ENCODE measurements around the gene GSTT4. TPM values are rescaled to one million over a fixed set of nuclear protein-coding genes. Genes with fewer than 3 reads are reported as not detected.
"Not testable (repeated sequence)": the region's sequence is repeated elsewhere in the genome, so short reads cannot be mapped to it uniquely, and the experiment has no call there.

GSTT4 gene
- total RNA-seq, 2 experiments from 2014 or later, result not detected

- H3K36me3 Mint-ChIP-seq (ENCODE audit: low read depth), result no peaks in the 10 kb centered on the region
- H3K4me3 Mint-ChIP-seq, result no peak overlapping the region
- H3K4me1 Mint-ChIP-seq, result no peaks in the 10 kb centered on the region
- ChIA-PET POLR2A (no interaction called here), CTCF (no interaction called here)
- no peaks in the 10 kb centered on the region for H3K9me3 Mint-ChIP-seq (ENCODE audit: low read depth)
- DNase-seq (peak; percentile 70), ATAC-seq (peak; percentile 84)
- intact Hi-C loops (cut with DNase I, micrococcal nuclease), result no loop called here
- peaks cover 2% of the 10 kb centered on the region for H3K27me3 Mint-ChIP-seq
- peak overlapping the region; percentile 39 for H3K27ac Mint-ChIP-seq
These were observed 20.8 kb downstream of the GSTT4 start for GRCh38 chr22:23984430-23984829.

GRCh38 chr22:23980567-23980966 is 24.7 kb downstream of the GSTT4 start:
- H3K4me3 Mint-ChIP-seq; POLR2A ChIA-PET; CTCF ChIA-PET; ATAC-seq; H3K4me1 Mint-ChIP-seq; H3K27me3 Mint-ChIP-seq; H3K27ac Mint-ChIP-seq; H3K36me3 Mint-ChIP-seq (ENCODE audit: low read depth); H3K9me3 Mint-ChIP-seq (ENCODE audit: low read depth); intact Hi-C loops (cut with DNase I, micrococcal nuclease); DNase-seq: not testable (repeated sequence)

- POLR2A ChIA-PET; intact Hi-C loops (cut with DNase I, micrococcal nuclease); H3K9me3 Mint-ChIP-seq (ENCODE audit: low read depth); CTCF ChIA-PET; H3K4me3 Mint-ChIP-seq; ATAC-seq; H3K36me3 Mint-ChIP-seq (ENCODE audit: low read depth); DNase-seq; H3K27ac Mint-ChIP-seq; H3K4me1 Mint-ChIP-seq; H3K27me3 Mint-ChIP-seq: not testable (repeated sequence)
These were observed 25.6 kb downstream of the GSTT4 start, which contains the start of gene GSTT2 for GRCh38 chr22:23979557-23980240. GSTT2 (plus strand) TSS chr22:23980134.

- H3K4me1 Mint-ChIP-seq; H3K36me3 Mint-ChIP-seq (ENCODE audit: low read depth); DNase-seq; H3K27me3 Mint-ChIP-seq; POLR2A ChIA-PET; H3K27ac Mint-ChIP-seq; intact Hi-C loops (cut with DNase I, micrococcal nuclease); H3K9me3 Mint-ChIP-seq (ENCODE audit: low read depth); ATAC-seq; CTCF ChIA-PET; H3K4me3 Mint-ChIP-seq: not testable (repeated sequence)
These were observed 27.9 kb downstream of the GSTT4 start for GRCh38 chr22:23977304-23977703.

- DNase-seq (peak; percentile 6), ATAC-seq (peak; percentile 31)
- CTCF ChIA-PET; H3K9me3 Mint-ChIP-seq (ENCODE audit: low read depth); H3K4me3 Mint-ChIP-seq; H3K27me3 Mint-ChIP-seq; H3K27ac Mint-ChIP-seq; POLR2A ChIA-PET: not testable (repeated sequence)
- peaks cover 19% of the 10 kb centered on the region for H3K36me3 Mint-ChIP-seq (ENCODE audit: low read depth)
- intact Hi-C loops (cut with DNase I, micrococcal nuclease), result loop anchor here (5.0 kb wide), 2 partner anchors 32 to 43 kb away; partner anchors contain the start of gene GSTT4 (in 1 of the 2)
- peaks cover 13% of the 10 kb centered on the region for H3K4me1 Mint-ChIP-seq
These were observed 30.4 kb downstream of the GSTT4 start for GRCh38 chr22:23974836-23975352.

DNA sequence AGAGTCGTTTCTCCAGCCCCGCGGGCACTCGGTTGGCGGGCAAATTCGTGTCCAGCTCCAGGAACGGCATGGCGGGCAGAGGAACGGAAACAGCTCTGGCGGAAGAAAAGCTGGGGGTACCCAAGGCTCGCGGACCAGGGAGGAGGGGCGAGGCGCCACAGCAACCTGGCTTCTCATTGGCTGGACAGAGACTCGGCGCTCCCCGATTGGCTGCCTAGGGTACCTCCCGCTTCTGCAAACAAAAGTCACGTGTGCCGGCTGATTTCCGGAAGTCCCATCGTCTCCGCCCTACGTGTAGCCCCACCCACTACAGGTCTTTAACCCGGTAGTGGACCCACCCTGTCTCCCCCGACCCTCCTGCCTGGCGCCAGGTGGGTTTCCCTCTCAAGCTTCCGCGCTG is 30.9 kb downstream of the GSTT4 start, which contains the start of gene DDT:
DDT (minus strand) TSS at position 97 of the 400 bp plus-strand sequence; CDS start at position 70, 27 bp downstream.
- peaks cover 15% of the 10 kb centered on the region for H3K4me1 Mint-ChIP-seq
- peak; percentile 99 for ATAC-seq
- H3K27ac Mint-ChIP-seq; H3K9me3 Mint-ChIP-seq (ENCODE audit: low read depth); CTCF ChIA-PET; H3K27me3 Mint-ChIP-seq; DNase-seq; POLR2A ChIA-PET; H3K4me3 Mint-ChIP-seq: not testable (repeated sequence)
- intact Hi-C loops (cut with DNase I, micrococcal nuclease), result loop anchor here (5.0 kb wide), 2 partner anchors 33 to 42 kb away; partner anchors contain the start of gene GSTT4 (in 1 of the 2)
- H3K36me3 Mint-ChIP-seq (ENCODE audit: low read depth), result peaks cover 21% of the 10 kb centered on the region

- H3K27me3 Mint-ChIP-seq; POLR2A ChIA-PET; H3K27ac Mint-ChIP-seq; ATAC-seq; CTCF ChIA-PET; DNase-seq; H3K9me3 Mint-ChIP-seq (ENCODE audit: low read depth): not testable (repeated sequence)
- Mint-ChIP-seq H3K36me3 (ENCODE audit: low read depth) (peaks cover 21% of the 10 kb centered on the region), H3K4me1 (peaks cover 19% of the 10 kb centered on the region), H3K4me3 (peak overlapping the region; percentile 38)
- intact Hi-C loops (cut with DNase I, micrococcal nuclease), result loop anchor here (5.0 kb wide), 2 partner anchors 35 to 40 kb away; partner anchors contain the start of gene GSTT4 (in 1 of the 2)
These were observed 33.3 kb downstream of the GSTT4 start for GRCh38 chr22:23971927-23972326.

DNA sequence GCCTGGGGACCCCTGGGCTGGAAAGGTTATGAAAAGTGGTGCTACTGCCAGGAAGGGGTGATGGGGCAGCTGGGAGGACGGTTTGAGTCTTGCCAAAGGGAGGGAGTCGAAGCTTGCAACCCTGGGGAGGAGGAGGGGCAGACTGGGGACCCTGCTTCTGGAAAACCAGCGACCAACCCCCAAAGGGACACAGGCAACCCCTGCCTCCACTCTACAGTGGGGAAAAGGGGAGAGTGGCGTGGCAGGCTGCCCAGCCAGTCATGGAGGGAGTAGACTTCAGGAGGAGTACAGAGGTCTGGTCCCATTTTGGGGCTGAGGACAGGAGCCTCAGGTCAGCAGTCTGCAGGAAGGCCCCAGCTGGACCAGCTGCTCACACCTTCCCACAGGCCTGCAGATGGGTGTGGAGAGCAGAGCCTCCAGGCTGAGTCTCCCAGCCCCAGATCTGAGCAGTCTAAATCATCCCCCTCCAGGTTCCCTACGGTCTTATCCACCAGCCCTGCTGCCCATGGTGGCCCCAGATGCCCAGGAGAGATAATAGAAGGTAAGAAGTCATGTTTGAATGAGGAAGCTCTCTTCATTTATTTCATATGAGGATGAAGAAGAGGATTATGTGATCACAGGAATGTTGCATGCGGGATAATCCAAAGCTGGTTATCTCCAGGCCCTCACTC is 34.3 kb downstream of the GSTT4 start:
- intact Hi-C loops (cut with DNase I, micrococcal nuclease), result loop anchor here (5.0 kb wide), 2 partner anchors 36 to 39 kb away; partner anchors contain the start of gene GSTT4 (in 1 of the 2)
- Mint-ChIP-seq H3K27ac (peak overlapping the region; percentile 51), H3K9me3 (ENCODE audit: low read depth) (no peaks in the 10 kb centered on the region), H3K27me3 (no peaks in the 10 kb centered on the region), H3K4me1 (peaks cover 19% of the 10 kb centered on the region), H3K4me3 (no peak overlapping the region), H3K36me3 (ENCODE audit: low read depth) (peaks cover 21% of the 10 kb centered on the region)
- POLR2A ChIA-PET, result no interaction called here
- DNase-seq (no peak), ATAC-seq (no peak)
- CTCF ChIA-PET, result interaction anchor here (0.7 kb wide), 1 partner anchor 121 kb away, joined by 3 read pairs; no protein-coding TSS in a partner anchor

DNA sequence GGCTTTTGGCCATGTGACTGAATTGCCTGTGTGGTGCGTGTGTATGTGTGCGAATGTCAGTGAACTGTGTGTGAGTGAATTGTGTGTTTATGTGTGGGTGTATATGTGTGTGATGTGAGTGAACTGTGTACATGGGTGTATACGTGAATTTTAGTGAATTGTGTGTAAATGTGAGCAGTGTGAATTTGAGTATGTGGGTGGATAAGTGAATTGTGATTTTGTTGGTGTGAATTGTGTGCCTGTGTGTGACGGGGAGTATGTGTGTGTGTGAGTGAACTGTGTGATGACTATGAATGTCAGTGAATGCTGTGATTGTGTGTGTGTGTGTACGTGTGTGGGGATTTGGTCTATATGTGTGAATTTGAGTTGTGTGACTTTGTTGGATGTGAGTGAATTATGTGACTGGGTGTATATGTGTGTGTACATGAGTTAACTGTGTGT is 35.0 kb downstream of the GSTT4 start:
- Mint-ChIP-seq H3K27me3 (no peaks in the 10 kb centered on the region), H3K9me3 (ENCODE audit: low read depth) (no peaks in the 10 kb centered on the region), H3K4me1 (peaks cover 19% of the 10 kb centered on the region), H3K36me3 (ENCODE audit: low read depth) (peaks cover 21% of the 10 kb centered on the region), H3K4me3 (peak overlapping the region; percentile 1), H3K27ac (peak overlapping the region; percentile 4)
- POLR2A ChIA-PET, result no interaction called here
- CTCF ChIA-PET, result no interaction called here
- intact Hi-C loops (cut with DNase I, micrococcal nuclease), result loop anchor here (5.0 kb wide), 2 partner anchors 37 to 38 kb away; partner anchors contain the start of gene GSTT4 (in 1 of the 2)
- ATAC-seq, result no peak
- DNase-seq, result no peak

DNA sequence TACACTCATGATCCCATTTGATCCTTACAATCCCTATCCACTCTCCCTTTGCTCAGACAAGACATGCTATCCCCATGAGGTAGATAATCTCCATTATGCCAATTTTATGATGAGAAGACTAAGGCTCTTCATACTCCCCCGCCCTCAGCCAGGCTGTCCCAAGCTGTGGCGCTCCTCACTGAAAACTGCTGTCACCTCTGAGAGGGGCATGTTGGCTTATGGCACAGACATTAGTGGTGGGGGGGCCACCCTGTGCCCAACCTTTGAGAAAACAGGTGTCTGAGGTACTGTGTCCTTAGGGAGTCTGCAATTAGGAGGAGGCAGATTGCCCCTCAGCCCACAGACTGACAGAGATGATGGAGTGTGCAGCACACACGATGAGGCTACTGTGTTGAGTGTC is 36.2 kb downstream of the GSTT4 start:
- H3K4me1 Mint-ChIP-seq, result peaks cover 19% of the 10 kb centered on the region
- DNase-seq (no peak), ATAC-seq (no peak)
- peak overlapping the region; percentile 10 for H3K4me3 Mint-ChIP-seq
- POLR2A ChIA-PET, result no interaction called here
- H3K27ac Mint-ChIP-seq, result no peak overlapping the region
- CTCF ChIA-PET, result no interaction called here
- peaks cover 21% of the 10 kb centered on the region for H3K36me3 Mint-ChIP-seq (ENCODE audit: low read depth)
- H3K9me3 Mint-ChIP-seq (ENCODE audit: low read depth), result no peaks in the 10 kb centered on the region
- no peaks in the 10 kb centered on the region for H3K27me3 Mint-ChIP-seq
- intact Hi-C loops (cut with DNase I, micrococcal nuclease), result no loop called here

GRCh38 chr22:23966568-23966967 is 38.7 kb downstream of the GSTT4 start, which contains the start of gene DDTL:
DDTL (plus strand) TSS chr22:23966888; CDS start chr22:23966915, 27 bp downstream.
- DNase-seq; H3K9me3 Mint-ChIP-seq (ENCODE audit: low read depth); H3K27ac Mint-ChIP-seq; CTCF ChIA-PET; intact Hi-C loops (cut with DNase I, micrococcal nuclease); H3K27me3 Mint-ChIP-seq; H3K4me3 Mint-ChIP-seq; POLR2A ChIA-PET: not testable (repeated sequence)
- peak; percentile 99 for ATAC-seq
- Mint-ChIP-seq H3K36me3 (ENCODE audit: low read depth) (peaks cover 18% of the 10 kb centered on the region), H3K4me1 (peaks cover 14% of the 10 kb centered on the region)

Data from activated CD4-positive, alpha-beta T cell treated with anti-CD3 and anti-CD28 coated beads for 36 hours (primary cell).